Measurements from ENCODE around the gene CDK4.

The CDK4 gene

DNA sequence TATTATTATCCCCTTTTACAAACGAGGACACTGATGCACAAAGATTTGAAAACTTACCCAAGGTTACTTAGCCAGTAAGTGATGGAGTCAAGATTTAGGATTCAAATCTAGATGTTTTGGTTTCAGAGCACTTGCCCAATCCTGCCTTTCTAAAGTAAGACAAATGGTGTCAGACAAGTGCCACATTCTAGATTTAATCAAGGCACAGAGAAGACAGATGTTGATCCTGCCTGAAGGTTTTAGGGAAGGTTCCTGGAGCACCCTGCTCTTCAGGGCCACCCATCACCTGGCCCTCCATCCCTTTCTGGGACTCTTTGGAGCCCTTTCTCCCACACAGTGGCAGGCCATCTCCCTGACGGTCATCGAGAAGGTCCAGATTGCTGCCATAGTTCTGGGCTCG lies 5.7 kb upstream of the CDK4 start:
- FAIRE-seq = no peak

DNA sequence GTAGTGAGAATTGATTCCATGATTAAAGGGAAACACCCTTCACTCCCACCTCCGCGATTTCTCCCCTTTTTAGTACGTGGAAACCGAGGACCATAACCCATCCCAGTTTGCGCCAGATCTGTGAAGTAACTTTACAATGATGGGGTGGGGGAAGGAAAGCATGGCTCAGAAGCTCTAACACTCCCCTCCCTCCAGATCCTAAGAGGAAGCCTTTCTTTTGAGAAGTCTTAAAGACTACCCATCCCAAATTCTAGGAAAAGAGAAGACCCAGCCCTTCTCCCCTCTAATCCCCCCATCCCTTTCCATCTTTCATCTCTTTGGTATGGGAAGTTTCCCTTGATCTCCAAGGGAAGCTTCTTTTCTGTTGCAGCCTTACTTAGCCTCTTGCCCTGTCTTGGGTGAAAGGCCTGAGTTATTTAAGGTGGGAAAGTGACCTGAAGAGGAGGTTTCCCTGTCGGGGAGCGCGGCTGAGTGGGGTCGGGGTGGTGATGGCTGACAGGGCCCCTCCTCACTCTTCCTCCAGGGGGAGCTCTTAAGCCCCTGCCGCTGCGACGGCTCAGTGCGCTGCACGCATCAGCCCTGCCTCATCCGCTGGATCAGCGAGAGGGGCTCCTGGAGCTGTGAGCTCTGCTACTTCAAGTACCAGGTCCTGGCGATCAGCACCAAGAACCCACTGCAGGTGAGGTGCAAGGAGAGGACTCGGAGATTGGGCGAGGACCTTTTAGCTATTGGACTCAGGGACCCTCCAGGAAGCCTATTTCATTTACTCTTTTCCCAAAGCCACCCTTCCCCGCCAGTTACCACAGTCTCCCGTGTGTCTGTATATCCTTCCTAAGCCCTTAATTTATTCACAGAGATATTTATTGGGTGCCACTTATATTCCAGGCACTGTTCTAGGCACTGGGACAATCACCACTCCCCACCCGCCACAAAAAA lies 4.6 kb upstream of the CDK4 start:
- FAIRE-seq = no peak
- DNase-seq (ENCODE audit: low spot score) = peak; percentile 82

More for the DNA sequence above, 5.7 kb upstream of the CDK4 start:
- no peak for DNase-seq (ENCODE audit: low spot score)

DNA sequence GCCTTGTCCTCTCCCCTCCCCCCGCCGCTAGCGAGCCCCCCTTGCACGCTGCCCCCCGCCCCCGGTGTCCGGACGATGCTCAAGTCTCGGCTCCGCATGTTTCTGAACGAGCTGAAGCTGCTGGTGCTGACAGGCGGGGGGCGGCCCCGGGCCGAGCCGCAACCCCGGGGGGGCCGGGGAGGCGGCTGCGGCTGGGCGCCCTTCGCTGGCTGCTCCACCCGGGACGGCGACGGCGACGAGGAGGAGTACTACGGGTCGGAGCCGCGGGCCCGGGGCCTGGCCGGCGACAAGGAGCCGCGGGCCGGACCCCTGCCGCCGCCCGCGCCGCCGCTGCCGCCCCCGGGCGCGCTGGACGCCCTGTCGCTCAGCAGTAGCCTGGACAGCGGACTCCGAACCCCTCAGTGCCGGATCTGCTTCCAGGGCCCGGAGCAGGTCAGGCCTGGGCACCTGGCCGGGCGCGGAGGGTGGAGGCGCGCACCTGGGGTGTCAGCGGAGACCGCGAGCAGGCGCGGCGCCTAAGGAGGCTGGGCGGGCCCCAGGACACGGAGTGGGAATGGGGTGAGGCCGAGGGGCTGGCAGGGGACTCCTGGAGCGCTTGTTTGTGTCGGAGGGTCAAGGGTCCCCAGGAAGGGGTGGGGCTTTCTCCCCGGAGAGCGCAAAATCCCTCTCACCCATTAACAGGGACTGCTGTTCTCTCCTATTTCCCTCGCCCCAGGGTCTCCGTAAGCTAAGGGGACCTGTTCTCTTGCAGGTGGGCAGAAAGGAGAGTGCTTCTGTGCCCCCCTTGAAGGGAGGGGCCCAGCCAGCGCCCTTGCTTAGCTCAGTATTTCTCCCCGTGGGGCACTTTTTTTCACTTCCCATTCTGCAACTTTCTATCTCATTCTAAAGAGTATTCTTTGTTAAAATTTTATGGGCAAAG lies 3.6 kb upstream of the CDK4 start:
- FAIRE-seq (no peak), DNase-seq (ENCODE audit: low spot score) (no peak)

DNA sequence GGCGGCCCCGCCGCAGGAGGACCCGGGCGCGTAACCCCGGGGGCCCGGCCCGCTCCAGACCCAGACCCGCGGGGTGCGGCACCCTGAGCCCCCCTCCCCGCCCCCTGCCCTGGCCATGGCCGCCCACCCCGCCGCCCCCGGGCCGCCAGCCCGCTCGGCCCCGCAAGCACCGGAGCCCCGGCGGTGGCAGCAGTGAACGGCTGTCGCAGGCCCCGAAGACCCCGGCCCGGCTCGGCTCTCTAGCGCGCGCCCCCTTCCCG lies 3.0 kb upstream of the CDK4 start:
- DNase-seq (ENCODE audit: low spot score) = no peak
- no peak for FAIRE-seq

DNA sequence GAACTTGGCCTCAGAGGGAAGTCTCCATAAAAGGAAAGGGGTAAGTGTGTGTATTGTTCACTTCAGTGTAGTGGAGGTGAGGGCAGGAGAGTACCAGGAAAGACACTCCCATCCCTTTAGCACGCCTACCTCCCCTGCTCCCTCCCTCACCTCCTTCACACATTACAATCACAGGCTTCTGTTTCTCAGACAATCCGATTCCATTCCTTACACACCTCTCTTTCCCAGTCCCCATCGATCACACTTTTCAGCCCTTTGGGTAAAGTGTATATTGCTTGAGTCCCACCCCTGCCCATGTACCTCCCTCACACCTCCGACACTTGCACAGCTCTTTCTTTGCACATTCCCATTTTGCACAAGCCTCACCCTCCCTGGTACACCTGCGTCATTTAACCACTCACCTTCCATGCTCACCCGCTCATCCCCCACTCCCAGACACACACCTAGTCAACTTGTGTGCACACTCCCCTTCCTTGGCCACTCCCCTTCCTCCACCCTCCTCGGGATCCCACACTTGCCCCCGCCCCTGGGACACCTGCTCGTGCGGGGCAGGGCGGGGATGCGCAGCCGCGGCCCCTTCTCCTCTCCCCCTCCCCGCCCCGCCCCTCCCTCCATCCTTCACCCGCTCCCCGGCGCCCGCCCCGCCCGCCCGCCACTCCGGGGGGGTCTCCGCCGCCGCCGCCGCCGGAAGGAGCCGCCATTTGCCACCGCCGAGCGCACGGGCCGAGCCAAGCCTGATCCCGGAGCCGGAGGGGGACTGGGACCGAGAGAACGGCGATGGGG lies 2.5 kb upstream of the CDK4 start, which contains the start of gene MARCHF9:
Gene MARCHF9, plus strand, starts transcription at position 693 of the 783 bp plus-strand sequence. CDS start 426 bp downstream, outside the sequence.
- FAIRE-seq = peak; percentile 94
- peak; percentile 80 for DNase-seq (ENCODE audit: low spot score)

DNA sequence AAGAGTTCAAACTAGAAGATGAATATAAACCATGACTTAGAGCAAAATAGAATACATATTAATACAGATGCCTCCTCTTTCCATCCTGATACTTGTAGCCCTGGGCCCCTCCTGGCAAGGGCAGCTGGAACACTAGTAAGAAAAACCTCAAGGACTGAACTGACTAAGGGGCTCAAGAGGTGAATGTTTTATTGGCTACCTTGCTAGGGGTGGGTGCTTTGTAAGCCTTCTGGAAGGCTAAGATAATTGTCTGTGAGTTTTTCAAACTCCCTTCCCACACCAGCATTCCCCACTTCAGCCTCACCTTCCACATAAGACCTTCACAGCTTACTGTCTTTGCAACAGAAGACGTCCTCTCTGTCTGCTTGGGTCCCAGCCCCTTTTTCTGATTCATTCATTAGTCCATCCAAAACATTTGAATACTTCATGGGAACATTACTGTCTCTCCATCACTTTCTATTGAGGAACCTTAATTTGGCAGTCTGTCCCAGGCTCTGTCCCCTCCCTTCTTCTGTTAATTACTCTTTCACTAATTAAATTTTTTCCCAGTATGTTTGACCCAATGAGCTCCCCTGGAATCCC lies 1.7 kb upstream of the CDK4 start:
- DNase-seq (ENCODE audit: low spot score) = no peak
- FAIRE-seq = no peak

DNA sequence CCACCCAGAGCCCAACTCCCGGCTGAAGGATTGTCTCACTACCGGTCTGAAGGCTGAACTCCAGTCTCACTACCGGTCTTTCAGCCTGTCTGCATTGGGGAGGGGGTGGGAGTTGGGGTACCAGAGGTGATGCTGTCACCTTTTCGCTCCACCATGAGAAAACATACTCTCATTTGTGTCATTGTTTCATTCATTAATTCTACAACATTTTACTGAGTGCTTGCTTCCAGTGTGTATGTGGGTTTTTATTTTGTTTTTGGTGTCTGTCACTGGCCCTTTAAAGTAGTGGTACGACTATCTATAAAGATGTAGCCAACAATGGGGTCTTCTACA lies 524 bp upstream of the CDK4 start:
- DNase-seq (ENCODE audit: low spot score) (no peak), FAIRE-seq (no peak)

DNA sequence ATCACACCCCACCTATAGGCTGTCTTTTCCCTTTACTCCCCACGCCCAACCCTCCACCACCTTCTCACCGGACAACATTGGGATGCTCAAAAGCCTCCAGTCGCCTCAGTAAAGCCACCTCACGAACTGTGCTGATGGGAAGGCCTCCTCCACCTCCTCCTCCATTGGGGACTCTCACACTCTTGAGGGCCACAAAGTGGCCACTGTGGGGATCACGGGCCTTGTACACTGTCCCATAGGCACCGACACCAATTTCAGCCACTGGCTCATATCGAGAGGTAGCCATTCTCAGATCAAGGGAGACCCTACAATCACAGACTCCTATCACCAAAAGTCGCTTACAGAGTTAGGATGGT lies 700 bp downstream of the CDK4 start:
- FAIRE-seq (no peak), DNase-seq (ENCODE audit: low spot score) (no peak)

DNA sequence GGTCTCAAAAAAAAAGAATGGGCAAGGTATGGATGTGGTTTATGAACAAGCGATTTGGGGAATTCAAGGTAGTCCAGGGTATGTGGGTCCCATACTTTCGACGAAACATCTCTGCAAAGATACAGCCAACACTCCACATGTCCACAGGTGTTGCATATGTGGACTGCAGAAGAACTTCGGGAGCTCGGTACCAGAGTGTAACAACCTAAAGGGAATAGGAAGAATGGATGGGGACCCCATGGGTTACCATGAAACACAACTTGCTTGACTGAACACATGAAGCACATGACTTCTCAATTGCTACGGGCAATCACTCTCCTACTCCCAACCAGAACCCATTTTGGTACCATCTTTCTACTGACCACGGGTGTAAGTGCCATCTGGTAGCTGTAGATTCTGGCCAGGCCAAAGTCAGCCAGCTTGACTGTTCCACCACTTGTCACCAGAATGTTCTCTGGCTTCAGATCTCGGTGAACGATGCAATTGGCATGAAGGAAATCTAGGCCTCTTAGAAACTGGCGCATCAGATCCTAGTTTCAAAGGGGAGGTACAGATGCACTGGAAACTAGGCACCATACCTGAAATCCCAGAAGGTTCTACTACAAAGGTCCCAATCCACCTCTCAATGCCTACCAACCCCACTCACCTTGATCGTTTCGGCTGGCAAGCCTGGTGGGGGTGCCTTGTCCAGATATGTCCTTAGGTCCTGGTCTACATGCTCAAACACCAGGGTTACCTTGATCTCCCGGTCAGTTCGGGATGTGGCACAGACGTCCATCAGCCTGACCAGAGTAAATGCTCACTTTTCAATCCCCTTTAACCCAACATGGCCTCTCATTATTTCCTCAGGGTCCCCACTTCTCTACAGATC lies 1.3 kb downstream of the CDK4 start:
- FAIRE-seq = no peak
- no peak for DNase-seq (ENCODE audit: low spot score)

DNA sequence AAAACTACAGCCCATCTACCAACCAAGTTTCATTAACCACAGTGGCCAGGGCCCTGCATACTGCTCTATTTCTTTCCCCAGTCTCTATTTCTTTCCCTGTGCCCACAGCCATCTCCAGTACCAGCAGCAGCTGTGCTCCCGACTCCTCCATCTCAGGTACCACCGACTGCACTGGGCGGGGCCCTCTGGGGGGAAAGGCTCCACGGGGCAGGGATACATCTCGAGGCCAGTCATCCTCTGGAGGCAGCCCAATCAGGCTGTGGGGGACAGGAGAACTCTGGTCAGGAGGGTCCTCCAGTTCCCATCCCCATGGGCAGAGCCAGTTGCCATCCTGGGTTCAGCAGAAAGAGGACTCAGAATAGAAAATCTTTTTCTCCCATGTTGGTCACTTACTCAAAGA lies 3.0 kb downstream of the CDK4 start:
- DNase-seq (ENCODE audit: low spot score) (no peak), FAIRE-seq (no peak)

DNA sequence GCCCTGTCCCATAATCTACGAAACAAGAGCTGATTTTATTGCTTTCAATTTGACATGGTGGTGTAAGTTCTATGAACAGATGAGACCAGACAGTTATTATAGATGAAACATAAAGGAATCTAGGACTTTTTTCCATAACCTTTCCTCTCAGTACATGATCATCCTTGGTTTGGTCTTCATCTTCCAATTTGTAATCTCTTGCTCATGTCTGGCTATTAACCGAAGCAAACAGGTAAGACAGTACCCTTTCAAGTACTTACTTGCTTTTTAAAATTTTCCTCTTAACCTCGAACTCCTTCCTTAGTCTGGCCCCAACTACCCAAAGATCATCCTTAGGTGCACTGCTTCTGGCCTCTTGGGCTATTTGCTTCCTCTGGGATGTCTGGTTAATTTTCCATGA lies 6.1 kb downstream of the CDK4 start:
- no peak for FAIRE-seq
- DNase-seq (ENCODE audit: low spot score) = no peak

DNA sequence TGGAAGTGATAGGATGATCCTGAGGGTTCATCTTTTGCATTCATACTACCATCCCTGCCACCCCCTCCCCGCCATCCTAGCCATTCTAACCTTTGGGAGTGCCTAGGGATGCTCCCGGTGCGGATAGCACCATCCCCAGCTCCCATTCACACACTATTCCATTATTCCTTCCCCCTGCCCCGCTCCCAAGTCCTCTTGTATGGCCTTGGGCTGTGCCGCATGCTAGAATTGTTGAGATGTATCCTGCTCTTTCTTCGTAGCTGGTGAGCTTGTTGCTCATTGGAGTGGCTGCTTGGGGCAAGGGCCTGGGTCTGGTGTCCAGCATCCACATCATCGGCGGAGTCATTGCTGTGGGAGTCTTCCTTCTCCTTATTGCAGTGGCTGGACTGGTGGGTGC lies 6.6 kb downstream of the CDK4 start:
- DNase-seq (ENCODE audit: low spot score) (no peak), FAIRE-seq (no peak)

DNA sequence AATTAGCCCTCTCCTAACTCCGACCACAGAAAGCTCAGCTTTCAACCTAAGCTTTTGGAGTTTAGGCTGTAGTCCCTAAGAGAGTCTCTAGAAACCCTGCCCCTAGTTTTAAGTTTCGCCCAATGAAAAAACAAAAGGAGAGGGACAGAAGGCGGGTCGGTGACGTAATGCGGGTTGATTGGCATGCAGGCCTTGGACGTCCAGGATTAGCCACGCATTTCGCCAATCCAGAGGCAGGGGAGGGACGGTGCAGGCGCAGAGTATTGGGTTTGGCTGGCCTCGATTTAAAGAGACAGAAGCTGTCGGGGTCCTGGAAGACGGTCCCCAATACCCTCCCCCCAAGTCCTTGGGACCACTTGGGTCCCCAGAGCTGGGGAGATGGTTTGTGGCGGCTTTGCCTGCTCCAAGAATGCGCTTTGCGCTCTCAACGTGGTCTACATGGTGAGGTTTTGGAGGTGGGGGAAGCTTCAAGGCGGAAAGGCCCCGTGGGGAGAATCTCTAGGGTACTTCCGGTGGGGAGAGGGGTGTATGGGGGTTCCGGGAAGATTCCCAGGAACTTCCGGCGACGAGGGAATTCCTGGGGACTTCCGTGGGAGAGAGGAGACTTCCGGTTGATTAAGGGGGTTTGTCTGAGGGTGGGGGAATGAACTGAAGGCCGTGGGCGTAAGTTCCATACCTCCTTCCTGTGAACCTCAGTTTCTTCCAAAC lies 7.2 kb downstream of the CDK4 start, which contains the start of gene TSPAN31:
Gene TSPAN31, plus strand, starts transcription at position 263 of the 708 bp plus-strand sequence. Its CDS starts 116 bp downstream, at position 379.
- DNase-seq (ENCODE audit: low spot score) (peak; percentile 94), FAIRE-seq (no peak)

DNA sequence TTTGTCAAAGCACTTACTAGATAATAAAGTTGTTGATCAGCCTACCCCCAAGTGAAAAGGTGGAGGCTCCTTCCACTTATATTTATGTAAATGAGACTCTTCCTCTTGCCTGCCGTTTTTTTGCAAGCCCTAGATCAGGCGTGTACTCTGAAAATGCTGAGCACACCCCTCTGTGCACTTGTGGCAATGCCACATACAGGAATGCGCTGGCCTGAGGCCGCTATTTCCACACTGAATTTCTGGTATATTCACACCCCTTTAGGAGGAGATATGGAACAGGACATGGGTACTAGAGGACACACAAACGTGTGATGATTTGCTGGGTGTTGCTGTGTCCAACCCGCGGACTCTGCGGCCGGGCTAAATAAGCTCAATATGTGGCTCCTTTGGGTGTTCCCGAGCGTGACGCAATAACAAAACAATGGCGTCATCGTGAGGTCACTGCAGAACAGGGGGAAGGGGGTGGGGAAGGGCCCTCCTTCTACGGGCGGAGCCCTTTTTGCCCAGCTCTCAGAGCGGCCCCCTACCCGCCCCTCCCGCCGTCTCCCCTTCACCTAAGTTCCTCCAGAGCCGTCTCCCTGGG lies 7.8 kb downstream of the CDK4 start:
- FAIRE-seq = no peak
- DNase-seq (ENCODE audit: low spot score) = no peak

DNA sequence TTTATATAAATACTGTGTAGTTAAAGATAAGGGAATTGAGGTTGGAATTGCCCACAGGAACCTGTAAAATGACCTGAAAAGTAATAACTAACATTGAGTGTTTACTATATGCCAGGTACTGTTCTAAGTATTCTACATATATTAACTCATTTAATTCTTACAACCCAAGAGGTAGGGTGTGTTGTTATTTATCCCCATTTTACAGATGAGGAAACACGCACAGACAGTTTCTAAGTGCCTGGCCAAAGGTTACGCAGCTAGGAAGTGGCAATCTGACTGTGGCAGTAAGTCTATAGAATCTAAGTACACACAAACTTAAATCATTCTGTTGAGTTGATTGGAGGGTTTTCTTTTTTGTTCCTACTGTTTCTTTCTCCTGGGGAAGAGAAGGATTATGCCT lies 8.3 kb downstream of the CDK4 start:
- DNase-seq (ENCODE audit: low spot score) (no peak), FAIRE-seq (no peak)

DNA sequence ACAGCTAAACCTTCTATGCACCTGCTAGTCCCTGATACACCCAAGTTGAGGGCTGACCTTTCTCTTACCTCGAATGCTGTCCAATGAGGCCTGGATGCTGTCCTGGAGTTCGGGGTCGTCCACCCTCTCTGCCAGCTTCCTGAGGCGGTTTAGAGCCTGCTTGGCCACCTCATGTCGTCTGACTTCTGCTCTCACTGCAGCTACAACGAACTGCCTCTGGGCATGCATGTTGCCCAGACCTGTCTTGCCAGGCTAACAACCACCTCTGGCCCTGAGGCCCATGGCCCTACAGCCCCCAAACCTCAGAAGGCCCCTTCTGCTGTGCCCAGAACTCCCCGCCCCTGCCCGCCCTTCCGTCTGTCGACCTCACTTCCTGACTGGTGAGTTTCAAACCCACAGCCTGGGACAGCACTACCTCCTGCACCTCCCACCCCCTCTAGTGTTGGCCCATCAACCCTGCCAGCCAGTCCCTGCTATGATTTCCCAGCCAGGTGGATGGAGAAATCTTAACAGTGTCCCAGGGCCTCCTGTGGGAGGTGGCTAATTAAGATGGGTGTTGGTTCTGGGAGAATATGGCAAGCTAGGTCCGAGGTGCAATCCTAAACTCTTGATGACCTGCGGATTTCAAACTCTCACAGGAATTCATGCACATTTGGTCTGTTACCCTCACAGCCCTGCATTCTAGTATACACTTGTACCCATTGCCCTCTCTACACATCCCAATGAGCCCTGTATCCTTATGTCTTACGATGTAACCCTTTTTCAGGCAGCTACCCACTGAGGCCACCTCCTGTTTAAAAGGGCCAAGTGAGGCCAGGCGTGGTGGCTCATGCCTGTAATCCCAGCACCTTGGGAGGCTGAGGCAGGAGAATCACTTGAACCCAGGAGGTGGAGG lies 10.0 kb downstream of the CDK4 start:
- DNase-seq (ENCODE audit: low spot score) (no peak), FAIRE-seq (no peak)

DNA sequence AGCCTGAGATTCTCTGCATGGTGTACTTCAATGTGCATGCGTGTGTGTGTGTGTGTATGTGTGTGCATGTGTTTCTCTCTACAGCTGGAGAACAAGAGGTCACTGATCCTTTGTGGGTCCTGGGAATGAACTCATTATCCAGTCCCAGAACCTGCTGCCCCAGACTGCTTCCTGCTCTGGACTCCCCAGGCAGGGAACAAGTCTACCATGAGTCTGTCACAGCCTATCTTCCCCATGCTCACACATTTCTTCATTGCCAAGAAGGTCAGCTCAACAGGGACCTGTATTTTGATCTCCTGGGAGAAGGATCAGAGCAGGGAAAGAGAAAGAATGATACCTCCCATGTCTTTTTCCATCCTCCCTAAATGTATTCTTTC lies 10.7 kb downstream of the CDK4 start:
- DNase-seq (ENCODE audit: low spot score) (no peak), FAIRE-seq (no peak)

DNA sequence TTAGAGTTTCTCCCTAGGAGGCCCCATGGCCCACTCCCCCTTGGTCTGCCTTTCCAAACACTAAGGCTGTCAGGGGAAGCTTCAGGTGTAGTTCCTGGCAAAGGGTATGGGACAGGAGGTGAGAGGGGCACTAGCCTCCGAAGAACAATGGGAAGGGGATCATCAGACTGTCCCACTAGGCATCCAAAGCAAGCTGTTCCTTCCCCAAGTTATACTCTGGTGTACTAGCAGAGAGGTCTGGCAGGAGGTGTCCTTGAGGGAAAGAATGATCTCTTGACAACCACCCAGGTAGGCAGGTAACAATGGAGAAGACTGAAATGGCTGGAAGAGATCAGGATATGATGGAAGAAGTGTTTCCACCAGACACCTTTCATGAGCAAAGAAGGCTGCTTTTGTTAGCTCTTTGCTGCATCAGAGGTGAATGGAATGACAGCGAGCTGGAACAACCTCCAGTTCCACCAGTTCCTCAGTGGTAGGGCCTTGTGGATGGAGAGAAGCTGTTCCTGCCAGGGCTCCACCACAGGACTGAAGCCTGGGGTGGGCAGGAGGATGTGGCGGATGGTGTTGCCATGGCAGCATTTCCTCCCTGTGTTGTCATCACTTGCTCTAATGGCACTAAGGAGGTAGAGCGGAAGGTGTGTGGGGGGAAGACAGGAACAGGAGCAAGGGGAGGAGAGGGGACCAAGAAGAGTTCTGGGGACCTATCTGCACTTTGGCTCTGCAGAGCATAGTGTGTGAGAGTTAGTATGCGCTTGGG lies 11.3 kb downstream of the CDK4 start:
- FAIRE-seq = no peak
- no peak for DNase-seq (ENCODE audit: low spot score)
